Right atrium auricular region (tissue), 2 donors: ENCODE data around the gene ABHD2. TPM values are rescaled to one million over a fixed set of nuclear protein-coding genes. Genes with fewer than 3 reads are reported as not detected.
"Not testable (repeated sequence)": the region's sequence is repeated elsewhere in the genome, so short reads cannot be mapped to it uniquely, and the experiment has no call there.

Experiments used
- DNase-seq: peaks from one replicate; pipeline ENCODE4 v3.0.0-alpha.2; 2019; ENCODE audit warnings: low spot score
- H3K27ac ChIP-seq, 2 donors: fragments of 200-600 bp; sonication (generic); 1 replicate in 1 of 2; 2 replicates in 1 of 2; pipeline ENCODE4 v1.5.1; 2016 to 2019
- H3K27me3 ChIP-seq, 2 donors: fragments of 200-600 bp; sonication (generic); one replicate each; pipeline versions ENCODE4 v1.5.1 to v1.6.0; 2017 to 2019
- H3K36me3 ChIP-seq: fragments of 200-600 bp; sonication (generic); one replicate; pipeline ENCODE4 v1.5.1; 2016
- H3K4me1 ChIP-seq, 2 donors: fragments of 200-600 bp; sonication (generic); one replicate each; pipeline versions ENCODE4 v1.5.1 to v1.6.0; 2017 to 2019
- H3K4me3 ChIP-seq, 2 donors: fragments of 200-600 bp; sonication (generic); 1 replicate in 1 of 2; 2 replicates in 1 of 2; pipeline ENCODE4 v1.5.1; 2017 to 2019; ENCODE audit warnings: mild to moderate bottlenecking in 1 of 2, moderate library complexity in 1 of 2
- H3K9me3 ChIP-seq, 2 donors: fragments of 200-600 bp; sonication (generic); one replicate each; pipeline ENCODE4 v1.5.1; 2019
- total RNA-seq, 2 donors: library from RNA; depleted of rRNA; stranded (reverse); fragments of >200 nt; gene quantifications; one replicate each; pipeline ENCODE4 v1.1.0, GENCODE V29; 2016
- TF ChIP-seq, protein P1 (sequence below), 2 donors: fragments of 200-600 bp; sonication (generic); IDR thresholded peaks; one replicate each; pipeline ENCODE4 v1.5.1; 2019; ENCODE audit warnings: antibody characterized with exemption in 2 of 2

Gene ABHD2
- total RNA-seq, 2 donors from 2014 or later, result 115 to 118 TPM

DNA sequence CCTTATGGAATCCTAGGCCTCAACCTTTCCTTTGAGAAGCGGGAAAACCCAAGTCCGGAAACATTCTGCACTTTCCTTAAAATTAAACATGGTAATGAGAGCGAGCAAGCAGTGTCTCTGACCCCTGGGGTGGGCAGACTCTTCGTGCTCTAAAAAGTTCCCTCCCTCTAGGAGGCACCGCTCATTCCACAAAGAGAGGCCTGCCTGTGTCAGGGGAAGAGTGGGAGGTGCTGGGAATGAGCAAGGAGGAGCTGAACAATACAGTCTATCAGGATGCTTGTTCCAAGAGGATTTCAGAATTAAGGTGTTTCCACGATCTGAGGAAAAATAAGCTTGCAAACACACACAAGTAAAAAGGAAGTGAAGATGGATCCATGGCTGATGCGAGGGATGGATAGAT, 139.2 kb downstream of the ABHD2 start:
- no peak overlapping the region for H3K27ac ChIP-seq
- no peak for DNase-seq
- no peaks in the 10 kb centered on the region for H3K36me3 ChIP-seq

DNA sequence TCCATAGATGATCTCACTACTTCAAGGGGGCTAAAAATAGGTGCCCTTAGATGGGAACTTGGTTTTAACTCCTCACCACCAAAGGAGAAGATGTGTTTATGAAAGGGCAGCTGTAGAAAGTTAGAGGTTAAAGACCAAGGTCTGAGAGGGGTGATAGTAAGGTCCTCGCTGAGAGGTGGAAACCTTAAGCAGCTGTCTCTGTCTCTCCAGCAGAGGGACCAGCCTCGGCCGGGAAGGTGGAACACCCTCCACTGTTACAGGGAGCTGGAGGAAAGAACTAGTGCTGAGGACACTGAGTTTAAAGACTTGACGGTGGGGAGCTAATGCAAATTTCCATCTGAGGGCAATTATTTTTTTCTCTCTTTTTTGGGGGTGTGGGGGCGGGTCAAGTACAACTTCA, 142.0 kb downstream of the ABHD2 start:
- TF ChIP-seq, protein P1, sequence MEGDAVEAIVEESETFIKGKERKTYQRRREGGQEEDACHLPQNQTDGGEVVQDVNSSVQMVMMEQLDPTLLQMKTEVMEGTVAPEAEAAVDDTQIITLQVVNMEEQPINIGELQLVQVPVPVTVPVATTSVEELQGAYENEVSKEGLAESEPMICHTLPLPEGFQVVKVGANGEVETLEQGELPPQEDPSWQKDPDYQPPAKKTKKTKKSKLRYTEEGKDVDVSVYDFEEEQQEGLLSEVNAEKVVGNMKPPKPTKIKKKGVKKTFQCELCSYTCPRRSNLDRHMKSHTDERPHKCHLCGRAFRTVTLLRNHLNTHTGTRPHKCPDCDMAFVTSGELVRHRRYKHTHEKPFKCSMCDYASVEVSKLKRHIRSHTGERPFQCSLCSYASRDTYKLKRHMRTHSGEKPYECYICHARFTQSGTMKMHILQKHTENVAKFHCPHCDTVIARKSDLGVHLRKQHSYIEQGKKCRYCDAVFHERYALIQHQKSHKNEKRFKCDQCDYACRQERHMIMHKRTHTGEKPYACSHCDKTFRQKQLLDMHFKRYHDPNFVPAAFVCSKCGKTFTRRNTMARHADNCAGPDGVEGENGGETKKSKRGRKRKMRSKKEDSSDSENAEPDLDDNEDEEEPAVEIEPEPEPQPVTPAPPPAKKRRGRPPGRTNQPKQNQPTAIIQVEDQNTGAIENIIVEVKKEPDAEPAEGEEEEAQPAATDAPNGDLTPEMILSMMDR (IDR thresholded peaks at IDR 0.05), result no peak
- H3K4me1 ChIP-seq, result no peaks in the 10 kb centered on the region
- no peaks in the 10 kb centered on the region for H3K36me3 ChIP-seq
- no peak for DNase-seq
- H3K27me3 ChIP-seq, result no peaks in the 10 kb centered on the region
- H3K4me3 ChIP-seq, result no peak overlapping the region
- H3K27ac ChIP-seq, result no peak overlapping the region
- H3K9me3 ChIP-seq, result no peaks in the 10 kb centered on the region

More for the DNA sequence above, 139.2 kb downstream of the ABHD2 start:
- H3K4me1 ChIP-seq, result no peaks in the 10 kb centered on the region
- H3K27me3 ChIP-seq, result no peaks in the 10 kb centered on the region
- no peaks in the 10 kb centered on the region for H3K9me3 ChIP-seq
- TF ChIP-seq, protein P1 (IDR thresholded peaks at IDR 0.05), result no peak
- H3K4me3 ChIP-seq, result no peak overlapping the region

DNA sequence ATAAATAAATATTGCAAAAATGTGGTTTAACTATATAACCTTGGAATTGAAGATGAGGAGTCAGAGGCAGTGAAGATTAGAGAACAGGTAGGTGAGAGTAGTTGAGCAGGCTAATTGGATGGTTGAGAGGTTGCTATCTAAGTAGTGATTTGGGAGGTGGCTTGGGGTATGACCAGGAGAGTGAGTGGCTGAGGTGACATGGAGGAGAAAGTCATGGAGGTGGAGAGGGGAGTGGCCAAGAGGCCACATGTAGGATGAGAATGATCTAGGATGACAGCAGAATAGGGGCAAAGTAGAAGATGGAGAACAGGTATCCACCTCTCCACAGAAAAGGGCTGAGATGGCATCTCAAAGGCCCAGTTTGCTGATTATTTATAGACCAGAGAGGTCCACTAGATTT, 143.6 kb downstream of the ABHD2 start:
- no peaks in the 10 kb centered on the region for H3K27me3 ChIP-seq
- H3K27ac ChIP-seq, result no peak overlapping the region
- no peaks in the 10 kb centered on the region for H3K4me1 ChIP-seq
- H3K9me3 ChIP-seq, result no peaks in the 10 kb centered on the region
- no peak overlapping the region for H3K4me3 ChIP-seq
- TF ChIP-seq, protein P1 (IDR thresholded peaks at IDR 0.05), result no peak
- H3K36me3 ChIP-seq, result no peaks in the 10 kb centered on the region
- no peak for DNase-seq

DNA sequence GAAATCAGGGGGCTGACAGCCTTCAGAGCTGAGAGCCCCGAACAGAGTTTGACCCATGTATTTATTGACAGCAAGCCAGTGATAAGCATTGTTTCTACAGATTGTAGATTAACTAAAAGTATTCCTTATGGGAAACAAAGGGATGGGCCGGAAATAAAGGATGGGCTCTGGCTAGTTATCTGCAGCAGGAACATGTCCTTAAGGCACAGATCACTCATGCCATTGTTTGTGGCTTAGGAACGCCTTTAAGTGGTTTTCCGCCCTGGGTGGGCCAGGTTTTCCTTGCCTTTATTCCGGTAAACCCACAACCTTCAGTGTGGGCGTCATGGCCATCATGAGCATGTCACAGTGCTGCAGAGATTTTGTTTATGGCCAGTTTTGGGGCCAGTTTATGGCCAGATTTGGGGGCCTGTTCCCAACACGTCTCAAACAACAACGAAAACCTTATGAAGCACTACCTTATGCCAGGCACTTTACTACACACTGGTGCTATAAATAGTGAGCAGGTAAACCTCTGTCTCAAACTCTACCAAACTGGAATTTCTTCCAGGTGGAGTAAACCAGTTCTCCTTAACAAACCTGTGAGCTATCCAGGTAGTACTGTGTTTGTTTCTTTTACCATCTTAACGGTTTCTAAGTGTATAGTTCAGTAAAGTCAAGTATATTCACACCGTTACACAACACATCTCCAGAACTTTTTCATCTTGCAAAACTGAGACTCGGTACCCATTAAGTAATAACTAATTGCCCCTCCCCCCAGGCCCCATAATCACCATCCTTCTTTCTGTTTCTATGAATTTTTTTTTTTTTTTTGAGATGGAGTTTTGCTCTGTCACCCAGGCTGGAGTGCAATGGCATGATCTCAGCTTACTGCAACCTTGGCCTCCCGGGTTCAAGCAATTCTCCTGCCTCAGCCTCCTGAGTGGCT, 151.9 kb downstream of the ABHD2 start:
- H3K4me1 ChIP-seq, result peaks cover 0 to 18% of the 10 kb centered on the region in 2 donors
- DNase-seq, H3K27ac ChIP-seq, H3K9me3 ChIP-seq, H3K36me3 ChIP-seq, H3K27me3 ChIP-seq, H3K4me3 ChIP-seq: not testable (repeated sequence)

DNA sequence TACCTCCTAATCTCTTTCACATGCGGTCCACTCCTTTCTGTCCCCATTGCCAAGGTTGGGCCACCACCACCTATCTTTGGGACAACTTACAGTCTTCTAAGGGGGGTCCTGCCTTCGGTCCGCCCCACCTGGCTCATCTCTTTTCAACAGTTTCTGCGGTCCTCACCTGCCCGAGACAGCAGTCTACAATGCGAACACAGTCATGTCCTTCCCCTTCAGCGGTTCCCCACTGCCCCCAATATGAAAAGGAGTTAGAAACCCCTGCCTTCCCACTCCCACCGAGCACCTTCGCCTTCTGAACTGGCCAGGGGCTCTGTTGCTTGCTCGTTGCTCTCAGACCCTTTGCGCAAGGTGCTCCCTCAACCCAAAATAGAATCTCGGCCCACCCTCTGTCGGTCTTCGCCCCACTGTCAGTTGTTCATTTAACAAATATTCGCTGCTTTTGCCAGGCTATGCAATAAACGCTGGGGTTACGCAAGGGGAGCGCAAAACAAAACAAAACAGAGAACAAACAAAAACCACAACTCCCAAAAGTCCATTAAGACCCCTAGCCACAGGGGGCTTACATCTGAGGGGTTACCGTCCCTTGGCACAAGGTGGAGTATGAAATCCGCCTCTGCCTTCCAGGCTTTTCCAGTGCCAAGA, 154.9 kb downstream of the ABHD2 start:
- H3K27me3 ChIP-seq, result no peaks in the 10 kb centered on the region
- TF ChIP-seq, protein P1 (IDR thresholded peaks at IDR 0.05), result no peak
- no peaks in the 10 kb centered on the region for H3K9me3 ChIP-seq
- H3K4me1 ChIP-seq, result peaks cover 0 to 18% of the 10 kb centered on the region in 2 donors
- DNase-seq, result no peak
- H3K27ac ChIP-seq, result peak overlapping the region; percentile 46 to 69
- peak overlapping the region; percentile 63 to 84 for H3K4me3 ChIP-seq
- no peaks in the 10 kb centered on the region for H3K36me3 ChIP-seq
